RWPE1 (cell line): ENCODE measurements around the gene UVRAG.

Source experiments
- CTCF ChIA-PET: fragments of 350-600 bp; sonication (Branson Sonifier 250); formaldehyde crosslinking; extraction: SDS; loops from one replicate; lab custom pipeline; 2021; lab: Yijun Ruan, JAX
- POLR2A ChIA-PET: fragments of 400-600 bp; formaldehyde crosslinking; extraction: SDS; loops from one replicate; lab custom pipeline; 2020; ENCODE audit warnings: antibody characterized with exemption; ENCODE audit not compliant: low non-redundant PET; lab: Yijun Ruan, JAX
- DNase-seq: peaks from one replicate; pipeline ENCODE4 v3.0.0; 2012; ENCODE audit warnings: low spot score
- H3K27ac ChIP-seq: fragments of 450-650 bp; 2 replicates; pipeline ENCODE4 v1.5.1; 2017
- TF ChIP-seq, protein P1 (sequence below): fragments of 450-650 bp; conservative IDR thresholded peaks from 2 replicates; pipeline ENCODE4 v1.5.1; 2017; ENCODE audit warnings: low read depth, mild to moderate bottlenecking

UVRAG gene

DNA sequence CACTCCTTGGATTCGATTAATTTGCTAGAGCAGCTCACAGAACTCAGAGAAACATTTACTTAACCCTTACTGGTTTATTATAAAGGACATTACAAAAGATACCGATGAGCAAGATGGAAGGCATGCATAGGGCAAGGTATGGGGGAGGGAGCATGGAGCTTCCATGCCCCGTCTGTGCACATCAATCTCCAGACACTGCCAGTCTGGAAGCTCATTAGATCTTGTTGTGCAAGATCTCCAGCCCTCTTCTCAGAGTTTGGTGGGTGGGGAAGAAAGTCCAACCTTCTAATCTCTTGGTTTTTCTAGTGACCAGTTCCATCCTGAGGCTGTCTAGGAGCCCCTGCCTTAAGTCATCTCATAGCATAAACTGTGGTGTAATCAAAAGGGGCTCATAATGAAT lies 190.7 kb downstream of the UVRAG start:
- no peak overlapping the region for H3K27ac ChIP-seq

DNA sequence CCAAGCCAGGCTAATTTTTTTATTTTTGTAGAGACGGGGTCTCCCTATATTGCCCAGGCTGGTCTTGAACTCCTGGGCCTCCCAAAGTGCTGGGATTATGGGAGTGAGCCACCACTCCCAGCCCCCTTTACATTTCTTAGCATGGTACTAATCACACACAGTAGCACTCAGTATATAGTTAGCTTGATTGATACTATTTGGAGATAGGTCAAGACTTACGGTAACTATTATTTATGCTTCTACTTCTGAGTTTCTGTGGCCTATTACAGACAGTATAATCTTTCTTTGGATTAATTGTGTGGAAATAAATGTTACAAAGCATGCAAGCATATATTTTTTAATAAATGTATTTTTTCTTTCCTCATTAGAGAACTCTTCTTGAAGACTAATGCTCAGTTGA lies 192.2 kb downstream of the UVRAG start:
- ChIA-PET POLR2A (no interaction called here), CTCF (no interaction called here)

More for the DNA sequence above, 190.7 kb downstream of the UVRAG start:
- TF ChIP-seq, protein P1, sequence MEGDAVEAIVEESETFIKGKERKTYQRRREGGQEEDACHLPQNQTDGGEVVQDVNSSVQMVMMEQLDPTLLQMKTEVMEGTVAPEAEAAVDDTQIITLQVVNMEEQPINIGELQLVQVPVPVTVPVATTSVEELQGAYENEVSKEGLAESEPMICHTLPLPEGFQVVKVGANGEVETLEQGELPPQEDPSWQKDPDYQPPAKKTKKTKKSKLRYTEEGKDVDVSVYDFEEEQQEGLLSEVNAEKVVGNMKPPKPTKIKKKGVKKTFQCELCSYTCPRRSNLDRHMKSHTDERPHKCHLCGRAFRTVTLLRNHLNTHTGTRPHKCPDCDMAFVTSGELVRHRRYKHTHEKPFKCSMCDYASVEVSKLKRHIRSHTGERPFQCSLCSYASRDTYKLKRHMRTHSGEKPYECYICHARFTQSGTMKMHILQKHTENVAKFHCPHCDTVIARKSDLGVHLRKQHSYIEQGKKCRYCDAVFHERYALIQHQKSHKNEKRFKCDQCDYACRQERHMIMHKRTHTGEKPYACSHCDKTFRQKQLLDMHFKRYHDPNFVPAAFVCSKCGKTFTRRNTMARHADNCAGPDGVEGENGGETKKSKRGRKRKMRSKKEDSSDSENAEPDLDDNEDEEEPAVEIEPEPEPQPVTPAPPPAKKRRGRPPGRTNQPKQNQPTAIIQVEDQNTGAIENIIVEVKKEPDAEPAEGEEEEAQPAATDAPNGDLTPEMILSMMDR = no peak
- DNase-seq = peak; percentile 6
- ChIA-PET CTCF (no interaction called here), POLR2A (no interaction called here)

DNA sequence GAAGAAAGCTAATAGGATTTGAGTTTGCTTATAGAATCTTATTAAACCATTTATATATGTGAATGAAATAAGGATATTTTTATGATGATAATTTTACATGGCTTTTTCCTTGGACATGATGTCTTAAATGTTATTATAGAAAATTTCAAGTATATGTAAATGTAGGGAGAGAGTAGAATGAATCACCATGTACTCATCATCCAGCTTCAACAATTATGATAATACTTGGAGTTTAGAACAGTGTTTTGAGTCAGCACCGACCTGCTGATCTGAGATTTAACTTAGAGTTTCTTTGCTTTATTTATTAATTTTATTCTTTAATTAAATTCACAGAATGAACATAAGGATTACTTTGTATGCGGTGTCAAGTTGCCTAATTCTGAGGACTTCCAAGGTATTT lies 193.5 kb downstream of the UVRAG start:
- TF ChIP-seq, protein P1 = no peak
- POLR2A ChIA-PET = no interaction called here

More for the DNA sequence above, 192.2 kb downstream of the UVRAG start:
- TF ChIP-seq, protein P1 = no peak
- no peak overlapping the region for H3K27ac ChIP-seq
- DNase-seq = no peak

DNA sequence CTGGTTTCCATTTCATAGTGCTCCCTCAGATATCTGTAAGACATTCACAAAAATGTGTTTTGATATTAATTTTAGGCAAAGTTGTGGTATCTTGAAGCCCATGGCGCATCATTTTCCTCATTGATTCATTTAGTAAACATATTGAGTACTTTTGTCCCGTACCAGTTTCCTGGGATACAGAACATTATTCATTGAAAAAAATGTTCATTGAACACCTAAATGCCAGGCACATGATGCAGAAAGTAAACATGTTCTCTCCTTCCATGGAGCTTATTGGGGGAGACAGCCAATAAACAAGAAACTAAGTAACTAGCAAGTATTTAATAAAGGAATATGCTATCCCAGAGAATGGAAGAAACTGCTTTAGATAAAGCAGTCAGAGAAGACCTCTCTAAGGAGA lies 195.0 kb downstream of the UVRAG start:
- H3K27ac ChIP-seq = no peak overlapping the region
- DNase-seq = no peak
- ChIA-PET CTCF (interaction anchor here (0.5 to 0.6 kb wide), 2 partner anchors 142 to 143 kb away, joined by 3 to 4 read pairs; no protein-coding TSS in a partner anchor), POLR2A (no interaction called here)
- TF ChIP-seq, protein P1 = no peak

More for the DNA sequence above, 193.5 kb downstream of the UVRAG start:
- H3K27ac ChIP-seq = no peak overlapping the region
- peak; percentile 46 for DNase-seq
- CTCF ChIA-PET = no interaction called here

DNA sequence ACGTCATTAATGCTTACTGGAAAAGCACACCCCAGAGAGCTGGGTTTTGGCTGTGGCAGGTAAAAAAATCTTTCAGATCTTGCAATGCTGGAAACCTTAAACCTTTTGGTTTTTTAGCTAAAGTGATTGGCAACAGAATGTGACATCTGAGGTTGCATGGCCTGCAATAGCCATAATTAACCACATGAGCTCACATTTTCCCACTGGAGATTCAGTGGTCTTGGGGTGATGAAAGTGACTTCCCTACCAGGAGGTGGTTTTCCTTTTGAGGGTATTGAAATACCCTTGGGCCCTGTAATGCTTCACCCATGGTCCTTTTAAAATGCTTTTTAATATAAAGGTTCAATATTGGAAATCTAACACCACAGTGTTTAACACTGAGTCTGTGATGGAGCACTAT lies 198.5 kb downstream of the UVRAG start:
- no peak overlapping the region for H3K27ac ChIP-seq
- CTCF ChIA-PET = no interaction called here
- TF ChIP-seq, protein P1 = no peak
- no peak for DNase-seq
- POLR2A ChIA-PET = no interaction called here

DNA sequence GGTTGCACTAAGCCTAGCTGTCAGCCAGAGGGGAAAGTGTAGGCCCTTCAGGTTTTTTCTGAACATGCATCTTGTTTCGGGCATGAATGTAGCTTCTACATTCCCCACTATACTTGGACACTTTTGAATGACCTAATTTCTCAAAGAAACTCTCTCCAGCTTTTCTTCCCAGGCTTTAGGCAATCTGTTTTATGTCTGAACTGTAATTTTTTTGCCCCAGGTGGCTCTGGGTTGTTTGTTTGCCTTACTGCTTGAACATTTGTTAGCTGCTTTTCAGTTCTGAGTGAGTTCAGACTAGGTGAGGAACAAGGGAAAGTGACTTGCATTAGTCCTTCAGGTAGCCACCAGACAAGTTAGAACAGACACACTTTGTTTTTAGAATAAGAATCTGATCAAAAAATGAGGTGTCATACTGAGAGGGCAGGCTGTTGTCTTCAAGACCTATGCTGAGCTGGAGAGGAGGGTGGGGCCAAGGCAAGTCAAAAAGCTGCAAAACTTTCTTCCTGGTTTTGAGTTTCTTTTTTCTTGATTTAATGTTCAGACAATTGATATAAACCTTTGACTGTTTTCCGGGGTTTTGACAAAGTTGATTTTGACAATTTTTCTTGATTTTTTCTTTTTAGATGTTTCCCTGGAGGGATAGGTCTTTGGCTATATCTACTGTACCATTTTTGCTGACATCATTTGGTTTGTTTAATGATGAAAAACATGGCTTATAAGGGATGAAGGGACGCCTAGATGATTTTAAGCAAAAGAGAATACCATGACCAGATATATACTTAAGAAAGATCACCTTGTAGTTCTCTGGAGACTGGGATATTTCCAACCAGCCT lies 208.4 kb downstream of the UVRAG start:
- H3K27ac ChIP-seq = no peak overlapping the region
- POLR2A ChIA-PET = no interaction called here
- DNase-seq = no peak
- CTCF ChIA-PET = no interaction called here
- TF ChIP-seq, protein P1 = no peak
